ENCODE data around the gene C4orf36. TPM values are rescaled to one million over a fixed set of nuclear protein-coding genes. Genes with fewer than 3 reads are reported as not detected.
"Not testable (repeated sequence)": the region's sequence is repeated elsewhere in the genome, so short reads cannot be mapped to it uniquely, and the experiment has no call there.

The C4orf36 gene
- total RNA-seq, 2 donors from 2014 or later = 0.44 TPM; not detected in 1

DNA sequence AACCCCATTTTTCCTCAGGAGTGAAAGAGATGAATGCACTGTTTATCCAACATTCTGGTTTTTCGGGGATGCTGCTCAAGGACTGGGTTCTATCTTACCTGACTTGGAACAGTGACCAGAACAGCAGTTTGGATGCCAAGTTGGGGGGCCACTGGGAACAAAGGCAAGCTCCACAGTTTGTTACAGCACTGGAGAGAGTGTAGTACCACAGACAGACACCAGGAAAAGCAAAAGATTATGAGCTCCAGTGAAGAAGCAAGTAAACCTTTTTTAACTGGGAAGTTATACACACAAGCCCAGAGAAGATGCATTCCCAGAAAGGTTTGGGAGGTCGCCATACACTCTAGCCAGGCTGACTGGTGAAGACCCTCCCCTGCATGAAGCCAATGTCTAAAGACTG lies 13.6 kb downstream of the C4orf36 start:
- intact Hi-C loops (cut with DNase I) = no loop called here
- ATAC-seq (no peak), DNase-seq (no peak)

GRCh38 chr4:86876894-86877685 lies 15.1 kb downstream of the C4orf36 start:
- ATAC-seq (no peak), DNase-seq (no peak)
- intact Hi-C loops (cut with DNase I) = no loop called here

DNA sequence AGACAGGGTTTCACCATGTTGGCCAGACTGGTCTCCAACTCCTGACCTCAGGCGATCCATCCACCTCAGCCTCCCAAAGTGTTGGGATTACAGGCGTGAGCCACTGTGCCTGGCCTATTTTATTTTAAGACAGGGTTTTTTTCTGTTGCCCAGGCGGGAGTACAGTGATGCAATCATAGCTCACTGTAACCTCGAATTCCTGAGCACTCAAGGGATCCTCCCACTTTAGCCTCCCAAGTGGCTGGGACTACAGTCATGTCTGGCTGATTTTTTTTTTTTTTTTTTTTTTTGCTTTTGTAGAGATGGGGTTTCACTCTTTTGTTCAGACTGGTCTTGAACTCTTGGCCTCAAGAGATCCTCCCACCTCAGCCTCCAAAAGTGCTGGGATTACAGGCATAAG lies 16.8 kb downstream of the C4orf36 start:
- ATAC-seq; intact Hi-C loops (cut with DNase I); DNase-seq: not testable (repeated sequence)

- intact Hi-C loops (cut with DNase I) = no loop called here
- no peak for DNase-seq
- ATAC-seq = no peak
Measured at GRCh38 chr4:86872135-86872534, 20.1 kb downstream of the C4orf36 start.

DNA sequence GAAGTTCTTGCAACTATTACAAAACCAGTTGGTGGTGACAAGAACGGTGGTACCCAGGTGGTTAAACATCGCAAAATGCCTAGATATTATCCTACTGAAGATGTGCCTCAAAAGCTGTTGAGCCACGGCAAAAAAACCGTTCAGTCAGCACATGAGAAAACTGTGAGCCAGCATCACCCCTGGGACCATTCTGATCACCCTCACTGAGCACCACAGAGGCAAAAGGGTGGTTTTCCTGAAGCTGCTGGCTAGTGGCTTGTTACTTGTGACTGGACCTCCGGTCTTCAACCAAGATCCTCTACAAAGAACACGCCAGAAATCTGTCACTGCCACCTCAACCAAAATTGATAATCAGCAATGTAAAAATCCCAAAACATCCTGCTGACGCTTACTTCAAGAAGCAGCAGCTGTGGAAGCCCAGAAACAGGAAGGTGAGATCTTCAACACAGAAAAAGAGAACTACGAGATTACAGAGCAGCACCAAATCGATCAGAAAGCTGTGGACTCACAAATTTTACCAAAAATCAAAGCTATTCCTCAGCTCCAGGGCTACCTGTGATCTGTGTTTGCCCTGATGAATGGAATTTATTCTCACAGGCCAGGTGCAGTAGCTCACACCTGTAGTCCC lies 21.7 kb downstream of the C4orf36 start:
- intact Hi-C loops (cut with DNase I) = no loop called here
- DNase-seq (no peak), ATAC-seq (no peak)

DNA sequence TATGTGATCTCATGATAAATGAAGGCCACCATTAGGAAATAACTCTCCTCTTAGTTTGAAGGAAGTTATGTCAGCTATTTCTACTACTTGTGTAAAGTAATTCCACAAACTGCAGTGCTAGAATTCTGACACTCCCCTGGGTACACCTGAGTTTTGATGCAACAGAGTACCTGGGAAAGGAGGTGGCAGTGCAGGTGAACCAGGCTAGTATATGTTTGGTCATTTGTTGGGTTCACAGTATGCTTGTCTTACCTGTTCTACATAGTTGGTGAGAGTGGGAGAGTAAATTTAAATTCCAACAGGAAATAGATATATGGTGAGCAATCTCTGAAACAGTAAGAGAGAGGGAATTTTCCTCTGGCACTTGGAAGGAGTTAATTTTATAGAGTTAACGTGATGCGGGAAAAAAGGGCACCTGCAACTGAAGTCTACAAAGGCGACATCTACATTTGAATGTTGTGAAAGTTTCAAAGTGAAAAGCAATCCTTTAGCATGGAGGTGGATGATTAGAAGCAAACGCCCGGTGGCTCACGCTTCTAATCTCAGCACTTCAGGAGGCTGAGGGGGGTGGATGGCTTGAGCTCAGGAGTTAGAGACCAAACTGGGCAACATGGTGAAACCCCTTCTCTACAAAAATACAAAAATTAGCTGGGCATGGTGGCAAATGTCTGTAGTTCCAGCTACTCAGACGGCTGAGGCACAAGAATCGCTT lies 34.7 kb downstream of the C4orf36 start:
- intact Hi-C loops (cut with DNase I) = no loop called here
- DNase-seq (no peak), ATAC-seq (no peak)

DNA sequence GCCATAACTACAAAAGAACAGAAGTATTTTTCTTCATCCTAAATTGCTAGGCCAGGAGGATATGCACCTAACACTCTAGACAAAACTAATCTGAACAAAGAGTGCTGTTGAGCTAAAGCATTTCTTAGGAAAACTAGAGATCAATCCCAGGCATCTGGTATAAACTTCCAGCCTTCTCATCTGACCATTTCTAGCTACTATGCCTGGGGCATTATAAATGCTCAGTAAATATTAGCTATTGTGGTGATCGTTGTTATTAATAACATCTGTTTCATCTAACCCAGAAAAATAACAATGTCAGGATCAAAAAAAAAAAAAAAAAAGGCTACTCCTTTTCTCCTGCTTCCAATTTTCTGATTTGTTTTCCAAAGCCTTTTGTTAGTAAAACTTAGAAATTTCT lies 35.3 kb downstream of the C4orf36 start:
- no peak for DNase-seq
- no peak for ATAC-seq
- intact Hi-C loops (cut with DNase I) = no loop called here

DNA sequence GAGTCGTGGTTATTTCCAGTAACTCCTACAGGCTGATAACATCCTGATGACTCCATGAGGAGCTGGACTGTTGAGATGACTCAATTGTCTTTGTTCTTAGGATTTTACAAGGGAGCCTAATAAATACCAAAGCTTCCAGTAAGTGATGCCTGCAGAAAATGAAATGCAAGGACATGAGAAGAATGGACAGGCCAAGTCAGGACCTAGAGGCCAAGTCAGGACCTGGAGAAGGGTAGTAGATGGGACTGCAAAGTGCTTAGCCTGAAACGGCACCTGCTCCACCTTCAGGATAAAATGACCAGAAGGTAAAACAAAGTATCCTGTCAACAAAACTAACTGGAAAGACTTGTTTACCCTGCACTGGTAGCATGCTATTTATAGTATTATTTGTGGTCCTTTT lies 36.6 kb downstream of the C4orf36 start:
- DNase-seq (no peak), ATAC-seq (no peak)
- intact Hi-C loops (cut with DNase I) = no loop called here

DNA sequence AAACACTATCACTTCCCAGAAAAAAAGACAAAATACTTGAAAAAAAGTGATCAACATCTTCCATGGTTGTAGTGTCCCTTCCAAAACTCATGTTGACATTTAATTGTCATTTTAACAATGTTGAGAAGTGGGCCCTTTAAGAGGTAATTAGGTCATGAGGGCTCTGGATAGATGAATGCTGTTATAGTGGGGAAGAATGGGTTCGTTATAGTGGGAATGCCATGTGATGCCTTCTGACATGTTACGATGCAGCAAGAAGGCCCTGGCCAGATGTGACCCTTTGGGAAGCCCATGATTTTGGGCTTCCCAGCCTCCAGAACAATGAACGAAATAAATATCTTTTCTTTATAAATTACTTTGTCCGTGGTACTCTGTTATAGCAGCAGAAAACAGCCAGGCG lies 39.0 kb downstream of the C4orf36 start:
- DNase-seq (no peak), ATAC-seq (no peak)
- intact Hi-C loops (cut with DNase I) = no loop called here

GRCh38 chr4:86848732-86849619 lies 43.2 kb downstream of the C4orf36 start, which contains the start of gene SLC10A6:
Gene SLC10A6, minus strand, starts transcription at chr4:86849384. Its CDS starts 269 bp downstream, at chr4:86849115.
- intact Hi-C loops (cut with DNase I) = loop anchor here in 1 of 2 donors (5.0 kb wide), 1 partner anchor 43 kb away; the partner anchor contains the start of gene C4orf36
- no peak for DNase-seq

DNA sequence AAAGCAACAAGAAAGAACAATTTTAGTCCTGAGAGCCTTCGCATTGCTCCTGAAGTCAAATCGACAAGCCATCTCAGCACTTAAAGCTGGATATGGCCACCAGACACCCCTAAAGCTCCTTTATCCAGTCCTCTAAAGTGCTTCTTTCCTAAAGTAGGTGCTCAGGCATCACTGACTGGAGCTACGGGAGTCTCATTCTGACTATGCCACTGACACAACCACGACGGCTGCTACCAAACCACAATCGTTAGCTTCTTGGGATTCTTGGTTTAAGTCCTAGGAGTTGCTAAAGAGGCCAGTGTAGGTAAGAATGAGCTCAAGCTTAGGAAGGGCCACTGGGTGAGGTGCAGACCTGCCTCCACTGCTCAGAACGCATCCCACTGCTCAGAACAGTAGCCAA lies 44.1 kb downstream of the C4orf36 start:
- DNase-seq (no peak), ATAC-seq (no peak)
- intact Hi-C loops (cut with DNase I) = loop anchor here in 1 of 2 donors (5.0 kb wide), 1 partner anchor 44 kb away; the partner anchor contains the start of gene C4orf36

More at GRCh38 chr4:86848732-86849619, 43.2 kb downstream of the C4orf36 start, which contains the start of gene SLC10A6:
- peak in 1 of 2 donors; percentile 36 for ATAC-seq

DNA sequence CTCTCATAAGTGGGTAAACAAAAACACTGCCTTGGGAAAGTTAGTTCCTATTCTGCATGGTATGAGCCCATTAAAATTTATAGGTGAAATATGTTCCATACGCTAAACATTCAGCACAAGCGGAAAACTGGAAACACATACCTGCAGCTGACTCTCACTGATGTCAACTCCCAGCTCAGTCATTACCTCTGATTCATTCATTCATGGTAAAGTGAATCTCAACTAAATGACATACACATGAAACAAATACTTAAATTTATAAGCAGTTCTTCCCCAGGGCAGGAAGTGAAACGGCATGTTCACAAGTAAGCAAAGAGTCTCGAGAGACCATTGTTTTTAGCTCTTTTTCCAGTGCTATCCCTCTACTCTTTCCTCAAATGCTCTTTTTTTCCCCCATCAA lies 44.7 kb downstream of the C4orf36 start:
- no peak for ATAC-seq
- intact Hi-C loops (cut with DNase I) = loop anchor here in 1 of 2 donors (5.0 kb wide), 1 partner anchor 45 kb away; the partner anchor contains the start of gene C4orf36
- DNase-seq = no peak

DNA sequence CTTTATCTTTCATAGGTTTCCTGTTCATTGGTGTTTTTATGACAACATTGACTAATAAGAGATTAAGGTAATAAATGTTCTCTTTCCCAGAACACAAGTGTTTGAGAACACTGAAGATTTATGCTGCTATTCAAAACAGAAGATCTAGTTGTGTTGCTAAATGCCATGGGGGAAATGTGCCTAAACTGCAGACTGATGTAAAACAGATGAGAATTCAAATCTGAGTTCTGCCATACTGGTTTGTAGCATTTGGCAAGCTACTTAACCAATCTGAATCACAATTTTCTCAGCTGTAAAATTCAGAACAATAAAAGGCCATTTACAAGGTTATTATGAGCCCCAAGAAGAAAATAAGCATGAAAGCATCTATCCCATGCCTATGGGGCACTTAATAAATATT lies 45.3 kb downstream of the C4orf36 start:
- no peak for ATAC-seq
- no peak for DNase-seq
- intact Hi-C loops (cut with DNase I) = loop anchor here in 1 of 2 donors (5.0 kb wide), 1 partner anchor 45 kb away; the partner anchor contains the start of gene C4orf36

DNA sequence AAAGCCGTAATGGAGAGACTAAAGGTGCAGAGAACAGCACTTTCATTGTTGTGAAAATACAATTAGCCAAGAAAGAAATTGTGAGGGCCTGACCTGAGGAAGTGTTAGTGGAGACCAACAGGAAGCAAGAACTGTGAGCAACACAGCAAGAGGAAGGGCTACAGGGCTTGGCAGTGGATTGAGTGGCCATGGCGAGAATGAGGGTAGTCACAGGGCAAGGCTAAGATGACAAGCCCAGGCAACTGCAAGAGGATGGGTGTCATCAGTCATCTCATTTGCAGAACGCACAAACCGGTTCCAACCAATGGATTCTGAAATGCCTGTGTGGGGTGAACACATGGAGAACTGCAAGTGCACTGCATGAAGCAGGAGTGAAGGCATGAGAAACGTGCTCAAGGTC lies 46.6 kb downstream of the C4orf36 start:
- ATAC-seq (no peak), DNase-seq (no peak)
- intact Hi-C loops (cut with DNase I) = loop anchor here in 1 of 2 donors (5.0 kb wide), 1 partner anchor 47 kb away; the partner anchor contains the start of gene C4orf36

- no peak for ATAC-seq
- intact Hi-C loops (cut with DNase I) = no loop called here
- DNase-seq = no peak
Measured at GRCh38 chr4:86841309-86841708, 50.9 kb downstream of the C4orf36 start.

DNA sequence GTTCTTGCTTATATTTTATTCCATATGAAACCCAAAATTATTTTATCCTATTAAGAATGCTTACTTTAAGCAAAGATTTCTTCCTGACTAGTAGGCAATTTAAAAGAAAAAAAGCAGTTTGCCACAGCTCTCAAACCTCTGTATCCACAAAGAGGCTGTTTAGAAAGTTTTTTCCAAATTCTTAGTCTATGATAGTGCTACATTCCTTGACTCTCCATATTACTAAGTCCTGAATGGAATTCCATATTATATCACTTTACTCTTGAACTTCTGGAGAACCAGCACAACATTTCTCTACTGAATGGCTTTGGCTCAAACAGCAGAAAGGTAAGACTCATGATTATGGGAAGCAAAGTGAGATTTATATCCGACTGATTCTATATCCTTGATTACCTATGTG lies 51.4 kb downstream of the C4orf36 start:
- no peak for DNase-seq
- intact Hi-C loops (cut with DNase I) = no loop called here
- no peak for ATAC-seq

- no peak for DNase-seq
- intact Hi-C loops (cut with DNase I) = no loop called here
- ATAC-seq = no peak
Measured at GRCh38 chr4:86837691-86838503, 54.3 kb downstream of the C4orf36 start.

DNA sequence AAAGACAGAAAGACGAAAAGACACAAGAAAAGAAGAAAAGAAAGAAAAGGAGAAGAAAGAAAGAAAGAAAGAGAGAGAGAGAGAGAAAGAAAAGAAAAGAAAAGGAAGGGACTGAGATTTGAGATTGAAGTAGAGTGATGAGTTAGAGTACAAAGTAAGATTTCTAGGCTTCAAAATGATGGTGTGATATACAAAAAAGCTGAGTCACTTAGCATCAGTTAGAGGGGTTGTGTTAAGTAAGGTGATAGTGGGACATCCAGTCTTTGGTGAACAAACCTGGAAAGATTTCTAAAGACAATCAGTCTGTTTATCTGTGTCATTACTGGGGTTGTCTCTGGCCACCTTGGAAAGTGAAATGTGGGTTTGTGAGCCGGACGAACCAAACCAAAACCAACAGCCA lies 56.5 kb downstream of the C4orf36 start:
- DNase-seq (no peak), ATAC-seq (no peak)
- intact Hi-C loops (cut with DNase I) = no loop called here
